HG03442 (cell line): ENCODE measurements around the gene CTPS2.
"Not testable (repeated sequence)": the region's sequence is repeated elsewhere in the genome, so short reads cannot be mapped to it uniquely, and the experiment has no call there.

Source experiments
- ATAC-seq: cut with Tn5 transposase; IDR thresholded peaks from one replicate; pipeline ENCODE4 v1.9.1; 2021; ENCODE audit warnings: mild to moderate bottlenecking, moderate library complexity; ENCODE audit not compliant: unreplicated experiment

CTPS2 gene, protein sequence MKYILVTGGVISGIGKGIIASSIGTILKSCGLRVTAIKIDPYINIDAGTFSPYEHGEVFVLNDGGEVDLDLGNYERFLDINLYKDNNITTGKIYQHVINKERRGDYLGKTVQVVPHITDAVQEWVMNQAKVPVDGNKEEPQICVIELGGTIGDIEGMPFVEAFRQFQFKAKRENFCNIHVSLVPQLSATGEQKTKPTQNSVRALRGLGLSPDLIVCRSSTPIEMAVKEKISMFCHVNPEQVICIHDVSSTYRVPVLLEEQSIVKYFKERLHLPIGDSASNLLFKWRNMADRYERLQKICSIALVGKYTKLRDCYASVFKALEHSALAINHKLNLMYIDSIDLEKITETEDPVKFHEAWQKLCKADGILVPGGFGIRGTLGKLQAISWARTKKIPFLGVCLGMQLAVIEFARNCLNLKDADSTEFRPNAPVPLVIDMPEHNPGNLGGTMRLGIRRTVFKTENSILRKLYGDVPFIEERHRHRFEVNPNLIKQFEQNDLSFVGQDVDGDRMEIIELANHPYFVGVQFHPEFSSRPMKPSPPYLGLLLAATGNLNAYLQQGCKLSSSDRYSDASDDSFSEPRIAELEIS

DNA sequence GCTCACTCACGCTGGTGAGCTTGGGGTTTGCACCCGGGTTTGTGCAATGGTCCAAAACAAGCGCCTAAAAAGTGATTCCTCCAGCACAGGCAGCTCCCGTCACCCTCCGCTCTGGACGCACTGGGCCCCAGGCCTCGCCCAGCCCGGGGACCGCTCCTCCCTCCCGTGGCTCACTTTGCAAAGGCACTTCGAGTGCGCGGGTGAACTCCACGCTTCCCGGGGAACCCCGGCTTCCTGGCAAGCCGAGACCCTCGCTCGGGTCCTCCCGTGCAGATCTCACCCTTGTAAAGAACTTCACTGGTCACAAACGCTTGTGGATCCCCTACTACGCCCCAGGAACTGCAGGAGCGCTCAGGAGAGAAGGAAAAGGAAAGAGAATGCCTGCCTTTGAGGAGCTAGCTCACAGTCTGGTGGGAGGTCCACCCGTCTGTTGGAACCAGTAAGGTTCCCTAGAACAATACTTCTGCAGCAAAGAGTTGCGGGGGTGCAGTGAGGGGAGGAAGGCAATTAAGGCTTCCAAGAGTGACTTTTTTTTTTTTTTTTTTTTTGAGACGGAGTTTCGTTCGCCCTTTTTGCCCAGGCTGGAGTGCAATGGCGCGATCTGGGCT lies at the start of gene CTPS2:
Gene CTPS2 (minus strand): TSS at position 122 of the 608 bp plus-strand sequence. CDS start 9,767 bp downstream, outside the sequence.
- peak; percentile 88 for ATAC-seq

DNA sequence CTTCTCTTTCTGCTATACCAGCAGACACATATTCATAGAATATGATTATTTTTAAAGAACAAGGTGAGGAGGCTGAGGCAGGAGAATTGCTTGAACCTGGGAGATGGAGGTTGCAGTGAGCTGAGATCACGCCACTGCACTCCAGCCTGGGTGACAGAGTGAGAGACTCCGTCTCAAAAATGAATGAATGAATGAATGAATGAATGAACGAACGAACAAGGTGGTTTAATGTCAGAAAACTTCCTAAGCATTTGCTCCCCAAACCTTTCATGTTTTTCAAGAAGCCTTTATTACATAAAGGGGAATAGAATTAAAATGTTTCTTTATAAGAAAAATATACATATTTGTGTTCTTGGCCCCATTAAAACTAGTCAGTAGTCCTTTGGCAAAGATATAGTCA lies 49.0 kb upstream of the CTPS2 start:
- ATAC-seq, result not testable (repeated sequence)

DNA sequence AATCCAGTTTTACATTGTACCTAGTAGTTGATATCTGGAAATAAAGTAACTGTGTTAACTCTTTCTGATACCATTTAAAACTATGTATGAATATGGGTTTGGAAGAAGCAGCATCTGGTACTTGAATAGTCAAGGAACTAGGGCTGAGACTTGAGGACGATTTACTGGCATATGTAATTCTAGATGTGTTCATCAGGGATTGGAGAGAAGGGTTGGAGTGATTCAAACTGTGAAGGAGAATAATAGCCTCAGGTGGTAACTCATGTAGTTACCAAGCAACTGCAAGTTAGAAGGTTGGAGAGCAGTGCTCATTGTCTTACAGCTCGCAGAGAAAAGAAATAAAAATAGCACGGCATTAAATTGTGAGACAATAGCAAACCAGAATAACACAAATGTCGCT lies 44.3 kb upstream of the CTPS2 start:
- ATAC-seq, result no peak

DNA sequence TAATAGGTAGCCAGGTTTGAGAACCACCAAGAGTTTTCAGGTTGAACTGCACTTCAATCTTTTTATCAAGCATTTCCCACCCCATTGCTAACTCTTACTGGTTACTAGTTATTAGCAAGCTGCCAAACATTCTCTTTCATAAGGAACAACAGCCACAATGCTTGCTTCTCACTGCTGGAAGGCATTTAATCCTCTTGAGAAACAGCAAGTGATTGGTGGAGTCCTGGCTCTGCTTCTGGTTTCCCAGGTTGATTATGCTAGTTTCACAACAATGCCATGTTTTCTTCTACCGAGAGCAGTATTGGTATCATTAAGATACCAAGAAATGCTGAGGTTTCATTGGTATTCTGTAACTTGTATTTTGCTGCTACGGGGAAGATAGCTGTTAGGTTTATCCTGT lies 41.5 kb upstream of the CTPS2 start:
- no peak for ATAC-seq

DNA sequence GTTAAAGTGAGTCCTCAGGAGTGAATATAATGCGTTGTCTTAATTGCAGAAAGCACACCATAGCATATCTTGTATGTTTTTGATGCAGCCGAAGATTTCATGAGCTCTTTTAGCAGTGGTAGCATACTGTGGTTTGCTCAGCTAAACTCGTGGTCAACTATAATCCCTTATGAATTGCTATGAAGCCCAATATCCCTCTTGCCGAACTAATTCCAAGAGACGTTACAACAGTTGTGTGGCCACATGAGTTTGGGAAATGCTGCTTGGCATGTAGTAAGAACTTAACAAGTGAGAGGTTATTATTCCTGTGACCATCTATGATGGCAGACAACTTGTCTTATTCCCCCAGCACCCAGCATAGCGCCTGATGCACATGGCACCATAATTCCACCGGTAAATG lies 37.7 kb upstream of the CTPS2 start:
- no peak for ATAC-seq

DNA sequence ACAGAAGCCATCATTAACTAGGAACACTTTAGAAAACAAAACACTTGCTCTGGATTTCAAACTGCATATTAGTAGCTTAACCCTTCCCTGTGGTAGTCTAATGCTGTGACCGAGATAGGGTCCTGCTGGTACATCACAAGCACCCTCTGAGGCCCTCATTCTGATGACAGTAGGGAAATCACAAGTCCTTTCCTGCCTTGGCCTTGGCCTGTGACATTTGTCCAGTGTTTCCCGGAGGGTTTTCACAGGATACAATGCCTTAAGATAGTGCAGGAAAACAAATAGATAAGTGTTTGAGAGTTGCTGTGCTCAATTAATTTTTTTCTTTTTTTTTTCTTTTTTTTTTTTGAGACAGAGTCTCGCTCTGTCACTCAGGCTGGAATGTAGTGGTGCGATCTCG lies 36.0 kb upstream of the CTPS2 start:
- ATAC-seq, result no peak

DNA sequence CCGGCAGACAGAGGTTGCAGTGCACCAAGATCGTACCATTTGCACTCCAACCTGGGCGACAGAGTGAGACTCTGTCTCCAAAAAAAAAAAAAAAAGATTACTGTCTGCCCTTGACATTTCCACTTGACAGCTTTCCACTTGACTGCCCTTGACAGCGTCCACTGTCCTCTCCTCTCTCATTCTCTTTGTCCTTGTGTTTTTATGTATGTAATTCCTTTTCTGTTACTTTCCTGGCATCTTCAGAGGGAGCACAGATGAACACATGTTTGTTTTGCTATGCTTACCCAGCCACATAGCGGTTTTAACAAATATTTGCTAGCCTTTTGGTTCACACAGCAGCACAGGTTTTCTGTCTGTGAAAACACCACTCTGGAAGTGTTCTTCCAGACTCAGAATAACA lies 33.2 kb upstream of the CTPS2 start:
- no peak for ATAC-seq

DNA sequence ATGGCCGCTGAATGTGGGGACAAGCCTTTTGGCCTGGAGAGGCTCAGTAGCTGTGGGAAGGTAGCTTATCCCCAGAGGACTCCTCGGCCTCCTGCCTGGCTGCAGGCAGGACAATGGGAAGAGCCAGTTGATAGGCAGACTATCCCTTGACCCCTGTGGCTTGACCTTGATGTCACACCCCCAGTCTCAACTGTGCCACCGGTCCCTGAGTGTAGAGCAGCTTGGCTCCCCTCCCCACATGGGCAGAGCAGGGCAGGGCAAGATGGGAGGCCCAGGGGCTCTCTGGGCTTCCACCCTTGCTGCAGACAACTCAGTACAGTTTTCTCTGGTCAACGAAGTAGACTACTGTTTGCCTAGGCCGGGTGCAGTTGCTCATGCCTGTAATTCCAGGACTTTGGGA lies 32.6 kb upstream of the CTPS2 start:
- ATAC-seq, result no peak

DNA sequence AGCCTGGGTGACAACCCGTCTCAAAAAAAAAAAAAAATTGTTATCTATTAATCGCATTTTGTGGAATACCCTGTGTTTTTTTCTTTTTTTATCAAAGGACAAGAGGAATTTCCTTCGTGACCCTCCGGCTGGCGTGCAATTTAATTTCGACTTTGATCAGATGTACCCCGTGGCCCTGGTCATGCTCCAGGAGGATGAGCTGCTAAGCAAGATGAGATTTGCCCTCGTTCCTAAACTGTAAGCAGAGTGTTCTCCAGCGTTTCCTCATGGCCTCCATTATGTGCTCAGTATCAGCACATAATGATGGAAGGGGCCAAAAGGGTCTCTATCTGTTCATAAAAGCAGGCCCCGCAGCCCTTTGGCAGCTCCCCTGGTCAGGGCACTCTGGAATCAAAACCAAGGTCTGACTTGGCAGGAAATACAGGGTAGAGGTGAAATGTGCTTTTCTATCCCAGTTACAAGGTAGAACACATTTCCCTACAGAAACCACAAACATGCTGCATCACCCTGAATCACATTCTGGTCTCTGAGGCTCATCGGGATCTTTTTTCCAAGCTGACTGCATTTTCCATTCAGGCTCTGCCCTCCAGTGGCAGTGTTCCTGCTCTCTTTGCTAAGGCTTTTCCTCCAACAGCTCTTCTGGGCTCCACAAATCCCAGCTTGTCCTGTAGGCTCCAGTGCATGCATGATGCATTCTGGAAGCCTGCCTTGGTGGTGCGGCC lies 31.3 kb upstream of the CTPS2 start:
- ATAC-seq, result no peak

DNA sequence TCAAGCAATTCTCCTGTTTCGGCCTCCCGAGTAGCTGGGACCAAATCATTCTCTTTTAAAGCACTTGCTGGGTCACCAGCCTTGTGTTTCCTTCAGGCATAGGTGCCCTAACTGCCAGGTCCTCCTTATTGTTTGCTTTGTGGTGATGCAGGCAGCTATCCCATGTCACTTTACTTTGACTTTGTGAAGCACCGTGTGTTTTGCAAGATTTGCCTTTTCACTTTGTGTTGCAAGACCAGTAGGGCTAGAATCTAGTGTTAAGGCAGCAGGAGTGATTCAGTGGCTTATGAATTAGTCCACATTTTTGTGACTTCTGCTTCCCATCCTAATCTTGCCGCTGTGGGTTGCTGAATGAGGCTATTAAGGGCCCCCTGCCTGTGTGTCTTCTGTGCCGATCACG lies 27.1 kb upstream of the CTPS2 start:
- ATAC-seq, result no peak

DNA sequence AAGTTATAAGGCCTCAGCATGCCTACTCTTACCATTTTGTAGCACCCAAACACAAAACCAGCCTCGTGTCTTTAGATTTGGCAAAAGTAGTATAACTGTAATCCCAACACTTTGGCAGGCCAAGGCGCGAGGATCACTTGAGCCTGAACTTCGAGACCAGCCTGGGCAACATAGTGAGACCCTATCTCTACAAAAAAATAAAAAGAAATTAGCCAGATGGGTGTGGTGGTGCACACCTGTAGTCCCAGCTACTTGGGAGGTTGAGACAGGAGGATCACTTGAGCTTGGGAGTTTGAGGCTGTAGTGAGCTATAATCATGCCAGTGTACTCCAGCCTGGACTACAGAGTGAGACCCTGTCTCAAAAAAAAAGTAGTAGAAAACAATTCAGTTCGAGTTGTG lies 24.6 kb upstream of the CTPS2 start:
- ATAC-seq, result no peak

DNA sequence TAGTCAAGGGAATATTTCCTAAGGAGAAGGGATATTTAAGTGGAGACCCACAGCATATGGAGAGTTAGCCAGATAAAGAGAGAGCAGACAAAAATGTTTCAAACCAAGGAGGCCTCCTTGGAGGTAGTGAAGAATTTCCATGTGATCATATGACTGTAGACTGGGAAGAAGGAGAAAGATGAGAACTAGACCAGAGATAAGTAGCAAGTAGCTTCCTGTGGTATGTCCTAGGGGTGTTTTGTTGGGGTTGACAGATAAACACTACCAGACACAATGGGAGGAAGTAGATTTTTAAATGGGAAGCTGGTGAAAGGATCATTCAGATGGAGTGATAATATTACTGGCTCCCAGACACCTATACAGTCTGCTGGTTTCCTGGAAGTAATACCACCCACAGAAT lies 20.5 kb upstream of the CTPS2 start:
- no peak for ATAC-seq

DNA sequence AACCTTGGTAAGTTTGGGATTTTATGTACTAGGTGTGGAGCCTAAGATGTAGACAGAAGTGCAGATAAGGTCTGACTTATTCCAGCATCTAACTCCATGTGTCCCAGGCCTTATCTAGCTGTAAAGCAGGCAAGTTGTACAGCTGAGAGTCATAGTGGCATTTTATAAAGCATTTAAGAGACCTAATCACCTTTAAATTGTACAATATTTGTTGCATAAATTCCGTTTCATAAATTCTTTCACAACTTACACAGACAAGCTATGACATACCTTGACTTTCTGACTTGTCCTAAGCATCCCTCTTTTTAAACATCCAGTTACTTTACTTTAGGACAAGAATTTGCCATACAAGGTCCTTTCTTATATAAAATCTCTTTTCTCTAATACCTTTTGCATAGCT lies 18.0 kb upstream of the CTPS2 start:
- no peak for ATAC-seq

DNA sequence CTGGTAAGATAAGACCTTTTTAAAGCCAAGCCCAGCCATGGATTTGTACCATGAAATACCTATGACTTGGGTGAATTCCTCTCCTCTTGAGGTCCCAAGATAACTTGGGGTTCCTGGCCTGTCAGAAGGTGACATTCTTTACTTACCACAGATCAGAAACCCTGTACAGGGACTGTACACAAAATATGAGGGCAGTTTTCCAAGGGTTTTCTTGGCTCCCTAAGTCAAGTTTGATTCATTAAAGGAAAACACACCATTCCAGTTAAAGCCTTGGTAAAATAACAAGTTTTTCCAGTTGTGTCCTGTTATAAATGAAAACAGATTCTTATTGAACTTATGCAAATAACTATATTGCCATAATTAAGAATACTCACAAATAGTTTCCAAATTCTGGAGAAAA lies 15.2 kb upstream of the CTPS2 start:
- no peak for ATAC-seq

DNA sequence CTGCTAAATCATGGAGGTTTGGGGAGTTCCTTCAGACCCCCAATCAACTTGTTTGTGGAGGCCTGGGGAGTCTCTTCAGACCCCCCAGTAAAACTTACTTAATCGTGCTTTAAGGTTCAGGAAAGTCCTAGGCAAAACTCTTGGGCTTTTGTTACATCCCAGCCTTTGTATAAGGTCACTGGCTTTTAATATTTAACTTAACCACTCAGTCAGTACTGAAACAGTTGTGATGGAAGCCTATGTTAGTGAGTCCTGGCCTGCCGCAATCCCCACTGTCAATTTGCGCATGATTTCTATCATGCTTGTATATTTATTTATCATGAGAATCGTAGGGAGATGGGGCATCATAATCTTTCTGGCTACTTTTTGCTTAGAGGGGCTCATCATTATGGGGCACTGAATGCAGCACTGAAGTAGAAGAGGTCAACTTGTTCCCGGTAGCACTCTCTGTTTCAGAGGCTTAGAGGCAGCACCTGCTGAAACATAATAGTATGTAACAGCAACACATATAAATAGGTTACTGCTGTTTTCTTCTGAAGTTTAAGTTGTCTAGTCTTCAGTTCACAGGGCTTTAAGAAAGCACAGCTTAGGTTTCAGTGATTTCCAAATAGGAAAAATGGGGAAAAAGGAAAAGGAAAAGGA lies 14.0 kb upstream of the CTPS2 start:
- ATAC-seq, result not testable (repeated sequence)

DNA sequence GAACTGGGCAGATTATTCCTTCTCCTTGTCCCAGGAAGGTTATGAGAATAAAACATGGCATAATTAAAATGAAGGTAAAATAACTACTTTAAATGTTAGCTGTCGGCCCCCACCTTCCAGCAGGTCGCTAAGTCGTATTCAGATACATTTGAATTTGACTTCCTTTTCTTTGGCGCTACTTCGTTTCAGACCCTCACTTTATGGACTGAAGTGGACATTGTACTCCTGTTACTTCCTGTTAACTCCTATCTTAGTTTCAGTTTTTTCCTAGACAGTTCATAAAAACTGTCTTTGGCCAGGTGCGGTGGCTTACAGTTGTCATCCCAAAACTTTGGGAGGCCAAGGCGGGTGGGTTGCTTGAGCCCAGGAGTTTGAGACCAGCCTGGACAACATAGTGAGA lies 12.6 kb upstream of the CTPS2 start:
- ATAC-seq, result no peak

DNA sequence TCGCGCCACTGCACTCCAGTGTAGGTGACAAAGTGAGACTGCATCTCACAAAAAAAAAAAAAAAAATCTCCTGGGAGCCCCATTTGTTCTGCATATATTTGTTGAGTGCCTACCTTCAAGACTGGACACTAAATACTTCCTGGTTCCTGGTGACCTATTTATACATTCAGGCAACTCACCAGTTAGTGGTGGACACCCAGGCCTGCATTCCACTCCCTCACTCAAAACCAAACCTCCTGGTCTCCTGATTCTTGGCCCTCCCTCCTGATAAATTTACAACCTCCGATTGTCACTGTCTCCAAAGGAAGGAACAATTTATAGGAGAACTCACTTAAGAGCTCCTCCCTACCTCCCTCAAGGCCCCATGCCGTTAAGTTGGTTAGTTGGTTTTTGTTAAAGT lies 10.0 kb upstream of the CTPS2 start:
- ATAC-seq, result no peak

DNA sequence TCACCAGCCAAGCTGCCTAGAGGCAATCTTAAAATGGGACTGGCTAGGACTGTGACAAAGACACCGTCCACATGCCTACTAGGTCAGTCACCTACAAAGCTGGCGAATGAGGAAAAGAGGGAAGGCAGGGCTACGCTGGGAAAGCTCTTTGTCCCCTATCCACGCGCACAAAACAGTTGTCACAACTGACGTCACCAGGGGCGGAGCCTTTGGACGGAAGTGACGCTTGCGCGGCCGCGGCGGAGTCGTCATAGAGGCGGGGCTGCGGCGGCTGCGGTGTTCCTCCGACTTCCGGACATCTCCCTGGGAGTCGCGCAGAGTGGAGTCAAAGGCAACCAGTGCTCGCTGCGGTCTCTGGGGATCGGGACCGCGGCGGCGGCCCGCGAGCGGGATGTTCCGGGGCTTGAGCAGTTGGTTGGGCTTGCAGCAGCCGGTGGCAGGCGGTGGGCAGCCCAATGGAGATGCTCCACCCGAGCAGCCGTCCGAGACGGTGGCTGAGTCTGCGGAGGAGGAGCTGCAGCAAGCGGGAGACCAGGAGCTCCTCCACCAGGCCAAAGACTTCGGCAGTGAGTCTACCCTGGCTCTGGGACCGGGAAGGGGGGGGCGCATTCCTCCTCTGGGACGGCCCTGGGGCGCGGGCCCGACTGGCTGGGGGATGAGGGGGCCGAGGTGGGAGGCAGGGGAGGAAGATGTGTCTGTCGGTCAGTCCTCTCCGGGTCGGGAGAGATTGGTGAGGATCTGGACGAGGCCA lies 7.0 kb upstream of the CTPS2 start, which contains the start of gene SYAP1:
Gene SYAP1 (plus strand): TSS at position 279 of the 751 bp plus-strand sequence. CDS start 113 bp downstream, at position 392.
- peak; percentile 97 for ATAC-seq

DNA sequence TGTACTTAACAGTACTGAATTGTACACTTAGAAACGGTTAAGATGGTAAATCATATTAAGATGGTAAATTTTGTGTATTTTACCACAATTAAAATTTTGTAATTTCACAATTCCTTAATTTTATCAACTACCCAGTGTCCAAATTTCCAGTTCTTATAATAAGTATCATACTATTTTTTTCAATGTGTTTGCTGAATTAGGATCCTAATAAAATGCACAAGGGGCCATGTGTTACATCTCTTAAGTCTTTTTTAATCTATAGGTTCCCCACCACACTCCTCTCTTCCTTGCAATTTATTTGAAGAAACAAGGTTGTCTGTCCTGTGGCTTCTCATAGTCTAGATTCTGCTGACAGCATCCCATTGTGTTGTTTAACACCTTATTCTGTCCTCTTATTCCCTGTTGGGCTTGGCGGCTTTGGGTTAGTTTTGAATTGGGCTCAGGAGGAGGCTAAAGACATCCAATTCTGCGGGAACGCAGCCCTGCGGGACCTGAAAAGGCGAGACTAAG lies 6.4 kb upstream of the CTPS2 start:
- ATAC-seq, result peak; percentile 25

DNA sequence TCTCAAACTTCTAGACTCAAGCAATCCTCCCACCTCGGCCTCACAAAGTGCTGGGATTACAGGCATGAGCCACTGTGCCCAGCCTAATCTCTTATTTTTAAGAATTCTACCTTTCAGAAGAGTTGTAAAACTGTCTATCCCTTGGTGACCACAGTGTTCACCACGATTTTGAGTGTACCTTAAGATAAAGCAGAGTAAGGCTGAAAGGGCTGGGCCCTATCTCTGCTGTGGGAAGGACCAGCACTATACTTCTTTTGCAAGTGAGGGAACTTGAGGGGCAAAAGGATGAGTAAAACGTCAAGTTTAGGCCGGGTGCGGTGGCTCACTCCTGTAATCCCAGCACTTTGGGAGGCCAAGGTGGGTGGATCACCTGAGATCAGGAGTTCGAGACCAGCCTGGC lies 4.0 kb upstream of the CTPS2 start:
- not testable (repeated sequence) for ATAC-seq
